Measurements from ENCODE around the gene ZFP64.

The ZFP64 gene

DNA sequence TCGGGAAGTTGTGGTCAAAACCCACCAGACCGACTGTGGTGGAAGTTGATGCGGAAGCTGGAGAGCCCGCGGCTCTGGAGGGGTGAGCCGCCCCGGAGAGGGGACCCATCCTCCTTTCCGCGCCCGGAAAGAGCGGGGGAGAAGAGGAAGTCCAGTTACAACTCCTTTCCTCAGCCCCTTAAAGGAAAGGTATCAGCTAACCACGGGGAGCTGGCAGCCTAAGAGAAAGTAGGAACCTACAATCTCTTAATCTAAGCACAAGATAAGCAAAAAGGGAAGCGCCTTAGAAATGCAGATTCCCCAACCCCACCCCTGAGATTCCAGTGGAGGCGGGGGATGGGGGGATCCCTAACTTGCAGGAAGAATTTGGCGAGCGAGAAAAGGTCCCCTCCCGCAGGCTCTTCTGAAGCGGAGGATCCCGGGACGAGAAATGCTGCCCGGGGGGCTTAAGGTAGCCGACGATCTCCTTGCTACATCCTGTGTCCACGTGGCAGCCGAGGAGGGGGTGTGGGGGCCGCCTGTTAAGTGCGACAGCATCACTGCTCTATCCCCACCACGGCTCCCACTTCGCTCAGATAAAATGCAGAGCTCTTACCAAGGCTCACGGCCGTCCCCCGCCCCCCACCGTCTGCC is 87.5 kb downstream of the ZFP64 start:
- no peak for DNase-seq

DNA sequence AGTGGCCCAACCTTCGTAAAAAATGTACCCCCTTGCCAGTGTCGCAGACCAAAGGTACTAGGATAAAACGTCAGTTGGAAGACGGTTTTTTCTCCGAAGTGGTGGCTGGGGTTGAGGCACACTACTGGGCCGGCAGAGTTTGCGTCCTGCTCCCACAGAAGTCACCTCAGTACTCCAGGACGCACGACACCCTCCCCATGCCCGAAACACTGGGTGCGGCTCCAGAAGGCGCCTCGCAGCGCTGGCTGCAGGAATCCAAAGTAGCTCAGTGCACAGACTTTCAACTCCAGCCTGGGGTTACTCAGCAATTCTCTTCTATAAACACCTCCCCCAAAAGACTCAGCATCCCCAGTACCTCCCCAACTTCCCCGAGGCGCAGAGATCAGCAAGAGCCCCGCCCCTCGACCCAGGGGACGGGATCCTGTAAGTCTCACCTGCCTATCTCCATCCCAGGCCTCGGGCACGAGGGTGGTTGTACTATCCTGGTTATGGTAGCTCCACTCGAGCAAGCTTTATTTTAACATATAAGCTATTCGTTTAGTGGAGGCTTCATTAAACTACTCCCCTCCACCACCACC is 88.2 kb downstream of the ZFP64 start:
- no peak for DNase-seq

DNA sequence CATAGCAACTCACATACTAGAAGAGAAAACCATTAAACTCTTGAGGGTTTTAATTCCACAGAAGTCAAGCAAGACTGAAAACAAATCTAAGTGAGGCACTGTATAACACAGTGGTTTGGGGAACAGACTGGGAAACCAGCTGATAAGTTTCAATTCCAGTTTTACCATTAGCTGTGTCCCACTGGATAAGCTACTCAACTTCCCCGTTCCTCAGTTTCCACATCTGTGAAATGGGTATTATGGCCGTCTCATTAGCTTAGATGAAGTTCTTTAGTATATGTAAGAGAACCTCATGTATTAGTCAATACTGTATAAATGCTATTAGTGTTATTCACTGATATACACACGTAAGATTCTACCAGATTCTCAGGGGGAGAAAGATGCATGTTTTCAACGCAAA is 89.0 kb downstream of the ZFP64 start:
- no peak for DNase-seq

DNA sequence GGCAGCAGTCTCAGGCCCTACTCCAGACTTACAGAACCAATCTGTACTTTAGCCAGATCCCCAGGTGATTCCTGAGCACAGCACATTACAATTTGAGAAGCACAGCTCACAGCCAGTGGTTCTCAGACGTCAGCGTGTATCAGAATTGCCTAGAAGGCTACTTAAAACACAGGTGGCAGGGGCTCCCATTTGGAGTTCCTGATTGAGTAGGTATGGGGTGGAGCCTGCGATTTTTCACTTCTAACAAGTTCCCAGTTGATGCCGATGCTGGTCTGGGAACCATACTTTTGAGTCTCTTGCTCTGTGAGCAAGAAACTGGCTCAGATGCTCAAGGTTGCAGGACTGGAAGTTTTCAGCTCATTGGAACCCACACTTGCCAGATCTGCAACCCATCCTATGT is 89.5 kb downstream of the ZFP64 start:
- no peak for DNase-seq
